GM23248 (cell line): ENCODE measurements around the gene ADAM10. TPM values are rescaled to one million over a fixed set of nuclear protein-coding genes. Genes with fewer than 3 reads are reported as not detected.
A peak's percentile ranks its signal among the peaks of the same experiment; 100 is the strongest.
"Not testable (repeated sequence)": the region's sequence is repeated elsewhere in the genome, so short reads cannot be mapped to it uniquely, and the experiment has no call there.

Experiments used
- DNase-seq: peaks from one replicate; pipeline ENCODE4 v3.0.0-alpha.2; 2015
- H2AFZ ChIP-seq: fragments of 200-600 bp; sonication (generic); 2 replicates; pipeline ENCODE4 v1.6.1; 2016; ENCODE audit warnings: antibody characterized with exemption
- H3F3A ChIP-seq: fragments of 200-600 bp; sonication (generic); 2 replicates; pipeline ENCODE4 v1.6.1; 2016; ENCODE audit warnings: mild to moderate bottlenecking, antibody characterized with exemption, mixed run types; ENCODE audit not compliant: insufficient read depth
- H3K27ac ChIP-seq: fragments of 200-600 bp; sonication (generic); 2 replicates; pipeline ENCODE4 v1.5.1; 2016; ENCODE audit warnings: mild to moderate bottlenecking
- H3K27me3 ChIP-seq: fragments of 200-600 bp; sonication (generic); replicated peaks from 2 replicates; pipeline ENCODE4 v1.6.1; 2016; ENCODE audit warnings: mild to moderate bottlenecking; ENCODE audit not compliant: insufficient read depth
- H3K36me3 ChIP-seq: fragments of 200-600 bp; sonication (generic); 2 replicates; pipeline ENCODE4 v1.6.1; 2016; ENCODE audit warnings: low read depth, mild to moderate bottlenecking
- H3K4me1 ChIP-seq: fragments of 200-600 bp; sonication (generic); 2 replicates; pipeline ENCODE4 v1.6.1; 2016; ENCODE audit warnings: mild to moderate bottlenecking; ENCODE audit not compliant: insufficient read depth
- H3K4me2 ChIP-seq: fragments of 200-600 bp; sonication (generic); one replicate; pipeline ENCODE4 v1.6.1; 2016; ENCODE audit warnings: mild to moderate bottlenecking; ENCODE audit not compliant: unreplicated experiment
- H3K4me3 ChIP-seq: fragments of 200-600 bp; sonication (generic); 2 replicates; pipeline ENCODE4 v1.5.1; 2016; ENCODE audit warnings: mild to moderate bottlenecking
- H3K79me2 ChIP-seq: fragments of 200-600 bp; sonication (generic); 2 replicates; pipeline ENCODE4 v1.6.1; 2016; ENCODE audit warnings: mild to moderate bottlenecking; ENCODE audit not compliant: insufficient read depth
- H3K9ac ChIP-seq: fragments of 200-600 bp; sonication (generic); 2 replicates; pipeline ENCODE4 v1.6.1; 2016; ENCODE audit warnings: mild to moderate bottlenecking
- H3K9me2 ChIP-seq: fragments of 200-600 bp; sonication (generic); 2 replicates; pipeline ENCODE4 v1.6.1; 2016; ENCODE audit warnings: mixed run types, mild to moderate bottlenecking, moderate library complexity; ENCODE audit not compliant: insufficient read depth
- H3K9me3 ChIP-seq: fragments of 200-600 bp; sonication (generic); one replicate; pipeline ENCODE4 v1.6.1; 2017; ENCODE audit warnings: low read depth
- H4K20me1 ChIP-seq: fragments of 200-600 bp; sonication (generic); 2 replicates; pipeline ENCODE4 v1.6.0; 2016; ENCODE audit not compliant: insufficient read depth
- EZH2 ChIP-seq: fragments of 200-600 bp; sonication (generic); IDR thresholded peaks from 2 replicates; pipeline ENCODE4 v1.6.1; 2018; ENCODE audit warnings: antibody characterized with exemption, mild to moderate bottlenecking; ENCODE audit not compliant: insufficient read depth, poor library complexity, severe bottlenecking
- EZH2phosphoT487 ChIP-seq: fragments of 200-600 bp; sonication (generic); IDR thresholded peaks from 2 replicates; pipeline ENCODE4 v1.6.1; 2018; ENCODE audit warnings: antibody characterized with exemption, moderate library complexity, mild to moderate bottlenecking, low read depth; ENCODE audit not compliant: insufficient read depth
- WGBS, 2 experiments: methylation state at CpG; one replicate each; pipeline ENCODE4 v1.1.6; 2015 to 2017; ENCODE audit warnings: low lambda C conversion rate in 2 of 2, low coverage in 1 of 2; ENCODE audit errors: missing lambda C conversion rate in 2 of 2; 5-methylcytosine and 5-hydroxymethylcytosine counted together
- in situ Hi-C: fragments of 300-500 bp; cut with MboI; formaldehyde crosslinking; loops from 2 replicates; pipeline ENCODE4 v1.15.0; 2020
- polyA plus RNA-seq: library from polyadenylated mRNA; unstranded; fragments of >200 nt; fragmentation: Nextera tagmentation; extraction: Ambion mirVana; gene quantifications from 2 replicates; pipeline ENCODE4 v1.2.1, GENCODE V29; 2016
- total RNA-seq: library from RNA; depleted of rRNA; stranded (reverse); fragments of >200 nt; shearing (Covaris generic); gene quantifications from 2 replicates; pipeline ENCODE4 v1.2.3, GENCODE V29; 2014

Gene ADAM10
- total and polyA plus RNA-seq, 2 experiments from 2014 or later, result 171 to 190 TPM

- Histone ChIP-seq H3F3A (peaks cover 15% of the 10 kb centered on the region), H3K4me3 (peak overlapping the region; percentile 74), H3K9me2 (no peaks in the 10 kb centered on the region), H2AFZ (peak overlapping the region; percentile 81), H3K9me3 (no peaks in the 10 kb centered on the region), H3K4me1 (peaks cover 26% of the 10 kb centered on the region), H3K27ac (peak overlapping the region; percentile 92), H3K36me3 (no peaks in the 10 kb centered on the region), H3K4me2 (peak overlapping the region; percentile 90), H4K20me1 (no peaks in the 10 kb centered on the region), H3K27me3 (no peaks in the 10 kb centered on the region), H3K9ac (peak overlapping the region; percentile 80), H3K79me2 (peaks cover 44% of the 10 kb centered on the region)
- DNase-seq, result peak; percentile 91
- WGBS, 2 experiments, result 0 to 1% methylated on average over 9 of the region's 9 CpGs
- no peak for TF ChIP-seq EZH2phosphoT487
- no peak for TF ChIP-seq EZH2
- in situ Hi-C loops, result no loop called here
These were observed 21.0 kb upstream of the ADAM10 start for GRCh38 chr15:58770519-58770856.

- H2AFZ ChIP-seq, H3K4me3 ChIP-seq, H3K27ac ChIP-seq, H3K4me2 ChIP-seq, DNase-seq, H3K9me2 ChIP-seq, H3K9ac ChIP-seq, H3K4me1 ChIP-seq, H3K27me3 ChIP-seq, H3K36me3 ChIP-seq, H3K9me3 ChIP-seq, in situ Hi-C loops, H4K20me1 ChIP-seq: not testable (repeated sequence)
- Histone ChIP-seq H3K79me2 (peaks cover 25% of the 10 kb centered on the region), H3F3A (peaks cover 15% of the 10 kb centered on the region)
- 90% methylated on average over 7 of the region's 7 CpGs for WGBS, 2 experiments
These were observed 19.1 kb upstream of the ADAM10 start for GRCh38 chr15:58768601-58769004.

- Histone ChIP-seq H3K4me2 (no peak overlapping the region), H3K4me3 (no peak overlapping the region), H3K9me2 (no peaks in the 10 kb centered on the region), H3K36me3 (no peaks in the 10 kb centered on the region), H3K27ac (no peak overlapping the region), H3K4me1 (peaks cover 5% of the 10 kb centered on the region; the same call in 1 of the 2 replicates), H3F3A (peaks cover 7% of the 10 kb centered on the region), H2AFZ (no peak overlapping the region), H3K9me3 (no peaks in the 10 kb centered on the region), H4K20me1 (no peaks in the 10 kb centered on the region), H3K79me2 (0 out of 2 replicates have a peak, but pooled peaks cover 4% of the 10 kb centered on the region), H3K9ac (no peak overlapping the region), H3K27me3 (no peaks in the 10 kb centered on the region)
- DNase-seq, result no peak
- in situ Hi-C loops, result no loop called here
- TF ChIP-seq EZH2 (no peak), EZH2phosphoT487 (no peak)
- 88 to 94% methylated on average over 5 of the region's 5 CpGs for whole genome bisulfite sequencing, 2 experiments
These were observed 16.8 kb upstream of the ADAM10 start for GRCh38 chr15:58766290-58766689.

DNA sequence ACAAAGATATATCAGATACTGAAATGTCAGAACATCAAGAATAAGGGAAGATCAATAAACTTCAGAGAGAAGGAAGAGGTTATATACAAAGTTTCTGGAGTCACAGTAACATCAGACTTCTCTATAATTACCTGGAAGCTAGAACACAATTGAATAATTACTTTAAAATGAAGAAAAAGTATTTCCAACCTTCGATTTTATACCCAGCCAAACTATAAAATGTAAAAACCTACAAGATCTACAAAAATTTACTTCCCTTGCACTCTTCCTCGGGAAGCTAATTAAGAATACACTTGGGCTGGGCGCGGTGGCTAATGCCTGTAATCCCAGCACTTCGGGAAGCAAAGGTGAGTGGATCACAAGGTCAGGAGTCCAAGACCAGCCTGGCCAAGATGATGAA, 15.0 kb upstream of the ADAM10 start:
- no peak for TF ChIP-seq EZH2phosphoT487
- no peak for TF ChIP-seq EZH2
- no peak overlapping the region for H3K9ac ChIP-seq
- no peaks in the 10 kb centered on the region for H3K9me2 ChIP-seq
- no peak overlapping the region for H3K27ac ChIP-seq
- H3K36me3 ChIP-seq, result no peaks in the 10 kb centered on the region
- H3K9me3 ChIP-seq, result no peaks in the 10 kb centered on the region
- no peaks in the 10 kb centered on the region for H3K4me1 ChIP-seq
- no peaks in the 10 kb centered on the region for H4K20me1 ChIP-seq
- 0 out of 2 replicates have a peak, but pooled peaks cover 4% of the 10 kb centered on the region for H3K79me2 ChIP-seq
- no peak overlapping the region for H3K4me3 ChIP-seq
- no peaks in the 10 kb centered on the region for H3F3A ChIP-seq
- no peak overlapping the region for H3K4me2 ChIP-seq
- no peak overlapping the region for H2AFZ ChIP-seq
- no peak for DNase-seq
- in situ Hi-C loops, result no loop called here
- WGBS, 2 experiments, result 75 to 76% methylated on average over 5 of the region's 5 CpGs
- no peaks in the 10 kb centered on the region for H3K27me3 ChIP-seq

- Histone ChIP-seq H2AFZ (no peak overlapping the region), H4K20me1 (no peaks in the 10 kb centered on the region), H3K36me3 (no peaks in the 10 kb centered on the region), H3K27ac (no peak overlapping the region), H3K79me2 (no peaks in the 10 kb centered on the region), H3K4me3 (no peak overlapping the region), H3K9ac (no peak overlapping the region), H3K27me3 (no peaks in the 10 kb centered on the region), H3K9me2 (no peaks in the 10 kb centered on the region), H3K9me3 (no peaks in the 10 kb centered on the region), H3K4me2 (no peak overlapping the region), H3F3A (no peaks in the 10 kb centered on the region), H3K4me1 (no peaks in the 10 kb centered on the region)
- no peak for DNase-seq
- 89 to 96% methylated on average over 1 of the region's 1 CpG for WGBS, 2 experiments
- in situ Hi-C loops, result no loop called here
- TF ChIP-seq EZH2phosphoT487 (no peak), EZH2 (no peak)
These were observed 13.2 kb upstream of the ADAM10 start for GRCh38 chr15:58762731-58763130.
